GM21723 (cell line): Measurements from ENCODE around the gene B2M.
"Not testable (repeated sequence)": the region's sequence is repeated elsewhere in the genome, so short reads cannot be mapped to it uniquely, and the experiment has no call there.

Experiments used
- ATAC-seq: cut with Tn5 transposase; IDR thresholded peaks from one replicate; pipeline ENCODE4 v1.9.1; 2021; ENCODE audit warnings: mild to moderate bottlenecking, moderate library complexity; ENCODE audit not compliant: unreplicated experiment

Gene B2M

GRCh38 chr15:44697014-44697413 is 14.3 kb upstream of the B2M start:
- no peak for ATAC-seq

GRCh38 chr15:44698641-44699040 is 12.7 kb upstream of the B2M start:
- no peak for ATAC-seq

- ATAC-seq: not testable (repeated sequence)
Observed at GRCh38 chr15:44700676-44701075, 10.6 kb upstream of the B2M start.

GRCh38 chr15:44705986-44706385 is 5.3 kb upstream of the B2M start:
- ATAC-seq: no peak

GRCh38 chr15:44706401-44706800 is 4.9 kb upstream of the B2M start:
- no peak for ATAC-seq

- ATAC-seq: no peak
Observed at GRCh38 chr15:44706946-44707636, 4.2 kb upstream of the B2M start.

GRCh38 chr15:44710236-44711095 is 851 bp upstream of the B2M start:
- peak; percentile 34 for ATAC-seq

- ATAC-seq: peak; percentile 20
Observed at GRCh38 chr15:44711743-44712345, 527 bp downstream of the B2M start.

GRCh38 chr15:44712346-44713005 is 1.2 kb downstream of the B2M start:
- no peak for ATAC-seq

- ATAC-seq: no peak
Observed at GRCh38 chr15:44713006-44713966, 2.0 kb downstream of the B2M start.

GRCh38 chr15:44715142-44715796 is 4.0 kb downstream of the B2M start:
- ATAC-seq: no peak

- ATAC-seq: no peak
Observed at GRCh38 chr15:44715797-44716334, 4.5 kb downstream of the B2M start.

GRCh38 chr15:44716983-44717602 is 5.8 kb downstream of the B2M start:
- no peak for ATAC-seq

GRCh38 chr15:44718180-44718926 is 7.0 kb downstream of the B2M start:
- ATAC-seq: no peak

- no peak for ATAC-seq
Observed at GRCh38 chr15:44718927-44719292, 7.6 kb downstream of the B2M start.

- ATAC-seq: peak; percentile 53
Observed at GRCh38 chr15:44719293-44719999, 8.1 kb downstream of the B2M start.

GRCh38 chr15:44720000-44720435 is 8.7 kb downstream of the B2M start:
- ATAC-seq: not testable (repeated sequence)
